K562 (cell line): ENCODE results near the gene GJB2. TPM values are rescaled to one million over a fixed set of nuclear protein-coding genes. Genes with fewer than 3 reads are reported as not detected.

Experiments
- ATAC-seq: fragments of 200-7000 bp; cut with Tn5 transposase; 3 replicates; pipeline ENCODE4 v1.9.1; 2020; ENCODE audit warnings: moderate library complexity
- BruUV-seq: library from RNA; stranded (reverse); fragments of 400-500 nt; replicated peaks from 2 replicates; lab custom pipeline; 2021; lab: Mats Ljungman, UMichigan
- CTCF ChIA-PET: fragments of 300-600 bp; formaldehyde crosslinking; extraction: SDS; loops from one replicate; lab custom pipeline; 2021; ENCODE audit warnings: low intra/inter-chr PET ratio; lab: Yijun Ruan, JAX
- POLR2A ChIA-PET: fragments of 300-600, 350-650 bp; sonication (Branson Sonifier 250); formaldehyde crosslinking; extraction: SDS; loops from one replicate; lab custom pipeline; 2021; ENCODE audit warnings: antibody characterized with exemption, inconsistent platforms; lab: Yijun Ruan, JAX
- DNase-seq, 4 experiments: peaks; one replicate each; pipeline versions ENCODE4 v3.0.0 to v3.0.0-alpha.2; 2011 to 2018; ENCODE audit warnings: low spot score in 3 of 4, mixed read lengths in 3 of 4; ENCODE audit errors: extremely low read depth in 1 of 4
- FAIRE-seq: peaks from 2 replicates; lab custom pipeline; 2011; peaks lifted over from hg19 to GRCh38; lab: Jason Lieb, UNC
- H2AFZ ChIP-seq: 2 replicates; pipeline ENCODE4 v1.6.0; 2011; ENCODE audit warnings: low read depth, low read length, control low read depth, inconsistent platforms
- H3K27ac ChIP-seq: fragments of 200-600 bp; 3 replicates; pipeline ENCODE4 v1.8.0; 2011; ENCODE audit warnings: low read depth, mild to moderate bottlenecking, control low read depth, inconsistent platforms, low read length, moderate library complexity, mixed read lengths; ENCODE audit errors: extremely low read depth
- H3K27me3 ChIP-seq, 2 experiments: fragments of 300-600 bp in 1 of 2; 2 replicates in 1 of 2; 3 replicates in 1 of 2; pipeline versions ENCODE4 v1.6.0 to v1.8.0; 2011; ENCODE audit warnings: inconsistent platforms in 2 of 2, low read length in 2 of 2, mild to moderate bottlenecking in 1 of 2, mixed read lengths in 1 of 2, moderate library complexity in 1 of 2; ENCODE audit not compliant: control insufficient read depth in 2 of 2, insufficient read depth in 2 of 2
- H3K36me3 ChIP-seq: fragments of 300-600 bp; 3 replicates; pipeline ENCODE4 v1.8.0; 2011; ENCODE audit warnings: mild to moderate bottlenecking, low read length, inconsistent platforms; ENCODE audit not compliant: control insufficient read depth, insufficient read depth
- H3K4me1 ChIP-seq, 2 experiments: fragments of 200-600 bp in 1 of 2; replicated peaks in 1 of 2; 2 replicates in 1 of 2; 3 replicates in 1 of 2; pipeline versions ENCODE4 v1.5.1 to v1.8.0; 2011; ENCODE audit warnings: inconsistent platforms in 2 of 2, low read length in 2 of 2, mild to moderate bottlenecking in 1 of 2, mixed read lengths in 1 of 2, moderate library complexity in 1 of 2; ENCODE audit not compliant: control insufficient read depth in 2 of 2, insufficient read depth in 2 of 2
- H3K4me2 ChIP-seq: 2 replicates; pipeline ENCODE4 v1.6.1; 2011; ENCODE audit warnings: low read length, control low read depth, inconsistent platforms, mixed read lengths; ENCODE audit not compliant: insufficient read depth
- H3K4me3 ChIP-seq: fragments of 200-600 bp; sonication (generic), shearing (Covaris generic); 2 replicates; pipeline ENCODE4 v1.5.1; 2016; ENCODE audit warnings: control low read depth, inconsistent platforms
- H3K79me2 ChIP-seq: fragments of 200-600 bp; 3 replicates; pipeline ENCODE4 v1.8.0; 2011; ENCODE audit warnings: low read length, inconsistent platforms; ENCODE audit not compliant: control insufficient read depth, insufficient read depth
- H3K9ac ChIP-seq, 2 experiments: 2 replicates each; pipeline versions ENCODE4 v1.6.0 to v1.6.1; 2011; ENCODE audit warnings: low read depth in 2 of 2, low read length in 2 of 2, control low read depth in 1 of 2, inconsistent platforms in 1 of 2, mild to moderate bottlenecking in 1 of 2, mixed read lengths in 1 of 2; ENCODE audit not compliant: insufficient read depth in 1 of 2
- H3K9me1 ChIP-seq: one replicate; pipeline ENCODE4 v1.6.0; 2011; ENCODE audit warnings: inconsistent platforms, mild to moderate bottlenecking, low read length, moderate library complexity; ENCODE audit not compliant: control insufficient read depth, insufficient read depth
- H3K9me3 ChIP-seq: replicated peaks from 2 replicates; pipeline ENCODE4 v1.5.1; 2011; ENCODE audit warnings: low read depth, low read length, inconsistent platforms; ENCODE audit not compliant: control insufficient read depth, insufficient read depth
- H4K20me1 ChIP-seq: replicated peaks from 2 replicates; pipeline ENCODE4 v1.6.1; 2011; ENCODE audit warnings: low read length, inconsistent platforms, mixed read lengths; ENCODE audit not compliant: control insufficient read depth, insufficient read depth
- ARID3B ChIP-seq: fragments of 250-450 bp; sonication (Bioruptor Pico); IDR thresholded peaks from 2 replicates; pipeline ENCODE4 v1.4.0; 2020; ENCODE audit warnings: borderline replicate concordance
- ELF4 ChIP-seq: fragments of 450-650 bp; formaldehyde crosslinking; IDR thresholded peaks from 2 replicates; pipeline ENCODE4 v1.4.0; 2022; ENCODE audit warnings: missing genetic modification characterization
- FOXP4 ChIP-seq: sonication (generic); formaldehyde crosslinking; IDR thresholded peaks from 2 replicates; pipeline ENCODE4 v1.8.0; 2022; ENCODE audit warnings: mild to moderate bottlenecking, missing genetic modification reagents, borderline replicate concordance
- NKRF ChIP-seq: fragments of 450-650 bp; IDR thresholded peaks from 2 replicates; pipeline ENCODE4 v1.6.1; 2016; ENCODE audit warnings: borderline replicate concordance
- RBM15 ChIP-seq: fragments of 200-400 bp; formaldehyde crosslinking; IDR thresholded peaks from 2 replicates; pipeline ENCODE4 v1.6.1; 2018; ENCODE audit warnings: mild to moderate bottlenecking, low read length, moderate library complexity; ENCODE audit not compliant: insufficient read depth
- RBM25 ChIP-seq: fragments of 200-400 bp; formaldehyde crosslinking; IDR thresholded peaks from 2 replicates; pipeline ENCODE4 v1.6.1; 2018; ENCODE audit warnings: low read length, low read depth, moderate library complexity; ENCODE audit not compliant: severe bottlenecking
- SETDB1 ChIP-seq: IDR thresholded peaks from one replicate; pipeline ENCODE4 v1.6.1; 2012; ENCODE audit warnings: low read length, control low read depth, inconsistent platforms
- WGBS: fragments of 100-300 bp; shearing (Covaris generic); methylation state at CpG from one replicate; pipeline ENCODE4 v1.1.6; 2016; ENCODE audit warnings: low coverage, mixed read lengths; ENCODE audit not compliant: insufficient coverage; ENCODE audit errors: missing lambda C conversion rate; 5-methylcytosine and 5-hydroxymethylcytosine counted together
- in situ Hi-C: fragments of 300-500 bp; cut with MboI; formaldehyde crosslinking; loops from 4 replicates; pipeline ENCODE4 v1.15.0; 2018; ENCODE audit warnings: inconsistent platforms, mixed read lengths
- intact Hi-C: fragments of 100-400 bp; cut with micrococcal nuclease; formaldehyde crosslinking; loops from 2 replicates; pipeline ENCODE4 v1.14.2; 2022
- polyA plus RNA-seq, 8 experiments: library from polyadenylated mRNA; depleted of rRNA in 4 of 8; stranded (reverse) in 5 of 8; unstranded in 3 of 8; fragments of >200 nt; fragmentation: Nextera tagmentation in 2 of 8; fragmentation: Illumina TruSeq in 1 of 8; extraction: Ambion mirVana in 2 of 8; extraction: Trizol in 1 of 8; gene quantifications; 2 replicates each; pipeline versions ENCODE4 v1.2.1 to v1.2.3, GENCODE V29; 2011 to 2014; ENCODE audit warnings: inconsistent platforms in 1 of 8, missing spikeins in 1 of 8
- total RNA-seq, 7 experiments: library from RNA; depleted of rRNA in 6 of 7; stranded (reverse); fragments of >200 nt in 6 of 7; fragmentation: Illumina TruSeq in 2 of 7; extraction: Trizol in 2 of 7; gene quantifications; 2 replicates each; pipeline versions ENCODE4 v1.2.1 to v1.2.3, GENCODE V29; 2011 to 2021; ENCODE audit warnings: low replicate concordance in 1 of 7
- TF ChIP-seq, protein P1 (sequence below): fragments of 450-650 bp; IDR thresholded peaks from 2 replicates; pipeline ENCODE4 v1.6.1; 2016; ENCODE audit warnings: missing biosample characterization, missing genetic modification characterization
- TF ChIP-seq, protein P2 (sequence below): sonication (generic); formaldehyde crosslinking; IDR thresholded peaks from 2 replicates; pipeline ENCODE4 v1.9.0; 2022; ENCODE audit warnings: mild to moderate bottlenecking, missing genetic modification reagents

GJB2 gene
- total and polyA plus RNA-seq, 9 of the 15 experiments (the other 6 are each of a cell fraction or from before 2014, with no cell fraction given), result not detected

DNA sequence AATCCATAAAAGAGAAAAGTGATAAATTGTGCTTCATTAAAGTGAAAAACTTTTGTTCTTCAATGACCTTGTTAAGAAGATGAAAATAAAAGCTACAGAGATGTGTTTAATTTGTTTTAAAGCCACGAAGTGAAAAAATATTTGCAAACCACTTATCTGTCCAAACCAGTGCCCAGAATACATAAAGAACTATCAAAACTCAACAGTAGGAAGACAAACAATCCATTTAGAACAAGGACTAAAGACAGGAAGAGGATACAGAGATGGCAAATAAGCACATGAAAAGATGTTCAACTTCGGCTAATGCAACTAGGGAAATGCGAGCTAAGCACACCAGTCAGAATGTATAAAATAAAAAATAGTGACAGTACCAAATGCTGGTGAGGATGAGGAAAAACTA is 24.4 kb upstream of the GJB2 start:
- no peak for FAIRE-seq
- ChIA-PET POLR2A (no interaction called here), CTCF (no interaction called here)
- no peak overlapping the region for H3K27ac ChIP-seq
- intact Hi-C loops (no loop called here), in situ Hi-C loops (no loop called here)
- no peaks in the 10 kb centered on the region for H3K36me3 ChIP-seq
- H3K4me2 ChIP-seq, result no peak overlapping the region
- H3K4me3 ChIP-seq, result no peak overlapping the region
- no peak overlapping the region for H3K9ac ChIP-seq
- DNase-seq, result no peak
- H4K20me1 ChIP-seq, result no peaks in the 10 kb centered on the region
- no peaks in the 10 kb centered on the region for H3K9me3 ChIP-seq
- no peak for TF ChIP-seq FOXP4 (CRISPR knock-in tag)
- no peak for TF ChIP-seq NKRF
- TF ChIP-seq, protein P1, sequence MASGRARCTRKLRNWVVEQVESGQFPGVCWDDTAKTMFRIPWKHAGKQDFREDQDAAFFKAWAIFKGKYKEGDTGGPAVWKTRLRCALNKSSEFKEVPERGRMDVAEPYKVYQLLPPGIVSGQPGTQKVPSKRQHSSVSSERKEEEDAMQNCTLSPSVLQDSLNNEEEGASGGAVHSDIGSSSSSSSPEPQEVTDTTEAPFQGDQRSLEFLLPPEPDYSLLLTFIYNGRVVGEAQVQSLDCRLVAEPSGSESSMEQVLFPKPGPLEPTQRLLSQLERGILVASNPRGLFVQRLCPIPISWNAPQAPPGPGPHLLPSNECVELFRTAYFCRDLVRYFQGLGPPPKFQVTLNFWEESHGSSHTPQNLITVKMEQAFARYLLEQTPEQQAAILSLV (tag), result no peak
- no peak for TF ChIP-seq ARID3B (CRISPR knock-in tag)
- TF ChIP-seq SETDB1, result no peak
- TF ChIP-seq RBM25, result peak; percentile 52
- TF ChIP-seq, protein P2, sequence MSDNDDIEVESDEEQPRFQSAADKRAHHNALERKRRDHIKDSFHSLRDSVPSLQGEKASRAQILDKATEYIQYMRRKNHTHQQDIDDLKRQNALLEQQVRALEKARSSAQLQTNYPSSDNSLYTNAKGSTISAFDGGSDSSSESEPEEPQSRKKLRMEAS (CRISPR knock-in tag), result no peak
- TF ChIP-seq ELF4 (CRISPR knock-in tag), result no peak
- no peak for TF ChIP-seq RBM15
- 0% methylated on average over 3 of the region's 3 CpGs for WGBS
- no TSS peak for BruUV-seq
- no peaks in the 10 kb centered on the region for H3K9me1 ChIP-seq
- no peak for ATAC-seq
- no peaks in the 10 kb centered on the region for H3K79me2 ChIP-seq
- H2AFZ ChIP-seq, result no peak overlapping the region
- H3K27me3 ChIP-seq, result peaks cover 0 to 6% of the 10 kb centered on the region in 2 experiments; a peak in 2 of 5 replicates
- no peaks in the 10 kb centered on the region for H3K4me1 ChIP-seq
